Muscle of leg (tissue), 11 donors: ENCODE measurements around the gene HS3ST3A1. TPM values are rescaled to one million over a fixed set of nuclear protein-coding genes. Genes with fewer than 3 reads are reported as not detected.

Source experiments
- DNase-seq: peaks from one replicate; pipeline ENCODE4 v3.0.0; 2013
- H3K27ac ChIP-seq: one replicate; pipeline ENCODE4 v1.5.1; 2013; ENCODE audit warnings: mild to moderate bottlenecking, low read length, control low read depth
- H3K27me3 ChIP-seq: one replicate; pipeline ENCODE4 v1.6.1; 2013; ENCODE audit warnings: low read length; ENCODE audit not compliant: control insufficient read depth, insufficient read depth
- H3K36me3 ChIP-seq: one replicate; pipeline ENCODE4 v1.6.1; 2013; ENCODE audit warnings: low read length; ENCODE audit not compliant: control insufficient read depth, insufficient read depth
- H3K4me1 ChIP-seq: one replicate; pipeline ENCODE4 v1.6.1; 2013; ENCODE audit warnings: low read length; ENCODE audit not compliant: control insufficient read depth, insufficient read depth
- H3K4me3 ChIP-seq: one replicate; pipeline ENCODE4 v1.5.1; 2013; ENCODE audit warnings: low read length, control low read depth
- H3K9me3 ChIP-seq: replicated peaks from 2 replicates; pipeline ENCODE4 v1.6.1; 2013; ENCODE audit warnings: low read depth, low read length; ENCODE audit not compliant: control insufficient read depth
- WGBS: methylation state at CpG from one replicate; pipeline ENCODE4 v1.1.5; 2013; ENCODE audit warnings: missing lambda C conversion rate; ENCODE audit not compliant: insufficient coverage; 5-methylcytosine and 5-hydroxymethylcytosine counted together
- polyA plus RNA-seq, 8 donors: library from polyadenylated mRNA; unstranded; fragments of 120-200 nt; gene quantifications; one replicate each; pipeline versions ENCODE4 v1.2.1 to v1.2.3, GENCODE V29; 2013; ENCODE audit warnings: inconsistent platforms in 1 of 8, low replicate concordance in 1 of 8; ENCODE audit not compliant: insufficient read length in 8 of 8, insufficient read depth in 1 of 8
- total RNA-seq: library from RNA; stranded (reverse); fragments of 120-200 nt; gene quantifications from one replicate; pipeline ENCODE4 v1.2.4, GENCODE V29; 2013

Gene HS3ST3A1
- total and polyA plus RNA-seq, 9 donors: 0.68 to 3.8 (median 2.3) TPM

DNA sequence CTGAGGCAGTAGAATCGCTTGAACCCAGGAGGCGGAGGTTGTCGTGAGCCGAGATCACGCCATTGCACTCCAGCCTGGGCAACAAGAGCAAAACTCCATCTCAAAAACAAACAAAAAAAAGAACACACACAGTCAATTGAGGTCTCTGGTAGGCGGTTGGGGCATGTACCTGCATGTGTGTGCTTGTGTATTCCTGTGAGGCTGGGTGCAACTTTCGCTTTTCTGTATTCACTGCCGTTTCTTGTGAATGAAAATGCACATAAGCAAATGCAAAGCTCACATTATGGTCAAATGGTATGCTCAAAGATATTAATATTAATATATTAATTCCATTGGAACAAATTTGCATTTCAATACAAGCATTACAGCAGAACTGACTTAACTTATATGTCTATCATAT, 20.9 kb downstream of the HS3ST3A1 start:
- 100% methylated on average over 1 of the region's 8 CpGs for WGBS
- Histone ChIP-seq H3K27me3 (no peaks in the 10 kb centered on the region), H3K36me3 (no peaks in the 10 kb centered on the region), H3K4me3 (no peak overlapping the region), H3K4me1 (peaks cover 4% of the 10 kb centered on the region), H3K27ac (no peak overlapping the region), H3K9me3 (peaks cover 2% of the 10 kb centered on the region)
- no peak for DNase-seq

DNA sequence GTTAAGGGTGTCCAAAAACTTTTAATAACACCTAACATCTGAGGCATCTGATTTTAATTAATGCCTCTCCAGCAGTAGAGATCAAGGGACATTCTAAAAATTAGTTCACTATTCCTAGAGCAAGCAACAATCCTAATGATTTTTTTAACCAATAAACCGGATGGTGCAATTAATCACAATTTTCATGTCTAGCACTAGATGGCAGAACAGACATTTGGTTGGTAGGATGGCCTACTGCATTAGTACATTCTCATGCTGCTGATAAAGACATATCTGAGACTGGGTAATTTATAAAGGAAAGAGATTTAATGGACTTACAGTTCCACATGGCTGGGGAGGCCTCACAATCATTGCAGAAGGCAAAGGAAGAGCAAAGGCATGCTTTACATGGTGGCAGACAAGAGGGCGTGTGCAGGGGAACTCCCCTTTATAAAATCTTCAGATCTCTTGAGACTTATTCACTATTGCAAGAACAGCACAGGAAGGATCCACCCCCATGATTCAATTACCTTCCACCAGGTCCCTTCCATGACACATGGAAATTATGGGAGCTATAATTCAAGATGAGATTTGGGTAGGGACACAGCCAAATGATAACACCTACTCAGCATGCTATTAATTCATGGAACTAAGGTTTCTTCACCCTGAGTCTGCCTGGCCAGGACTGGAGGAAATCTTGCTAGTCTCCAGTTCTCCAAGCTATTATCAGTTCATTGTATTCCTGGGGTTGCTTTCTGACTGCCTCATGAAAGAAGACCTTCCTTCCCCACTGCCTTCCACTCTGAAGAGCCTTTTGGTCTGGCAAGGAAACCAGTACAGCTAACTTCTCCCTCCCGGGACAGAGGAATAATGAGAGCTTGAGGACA, 24.8 kb downstream of the HS3ST3A1 start:
- no peak for DNase-seq
- Histone ChIP-seq H3K4me1 (peaks cover 7% of the 10 kb centered on the region), H3K27ac (no peak overlapping the region), H3K4me3 (no peak overlapping the region), H3K9me3 (peaks cover 2% of the 10 kb centered on the region), H3K36me3 (no peaks in the 10 kb centered on the region), H3K27me3 (no peaks in the 10 kb centered on the region)
- no CpG with 5 or more reads among the region's 3 CpGs for WGBS

DNA sequence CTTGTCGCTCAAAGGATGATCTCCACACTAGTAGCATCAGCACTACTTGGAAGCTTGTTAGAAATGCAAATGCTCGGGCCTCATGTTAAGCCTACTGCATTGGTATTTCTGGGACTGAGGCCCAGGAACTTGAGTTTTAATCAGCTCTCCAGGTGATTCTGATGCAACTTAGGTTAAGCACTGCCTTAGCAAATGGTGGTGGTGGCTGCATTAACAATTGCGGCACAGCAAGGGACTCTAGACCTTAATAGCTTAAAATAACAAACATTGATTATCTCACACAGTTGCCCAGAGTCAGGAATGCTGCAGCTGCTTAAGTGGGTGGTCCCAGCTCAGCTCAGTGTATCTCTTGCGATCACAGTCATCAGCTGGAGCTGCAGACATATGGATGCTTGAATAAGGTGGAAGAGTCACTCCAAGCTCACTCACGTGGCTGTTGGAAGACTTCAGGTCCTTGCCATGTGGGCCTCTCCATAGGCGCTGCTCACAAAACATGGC, 25.8 kb downstream of the HS3ST3A1 start:
- H3K36me3 ChIP-seq: no peaks in the 10 kb centered on the region
- WGBS: 68% methylated on average over 4 of the region's 6 CpGs
- H3K9me3 ChIP-seq: peaks cover 2% of the 10 kb centered on the region
- H3K27ac ChIP-seq: no peak overlapping the region
- DNase-seq: no peak
- H3K4me3 ChIP-seq: no peak overlapping the region
- H3K4me1 ChIP-seq: peaks cover 7% of the 10 kb centered on the region
- H3K27me3 ChIP-seq: no peaks in the 10 kb centered on the region

DNA sequence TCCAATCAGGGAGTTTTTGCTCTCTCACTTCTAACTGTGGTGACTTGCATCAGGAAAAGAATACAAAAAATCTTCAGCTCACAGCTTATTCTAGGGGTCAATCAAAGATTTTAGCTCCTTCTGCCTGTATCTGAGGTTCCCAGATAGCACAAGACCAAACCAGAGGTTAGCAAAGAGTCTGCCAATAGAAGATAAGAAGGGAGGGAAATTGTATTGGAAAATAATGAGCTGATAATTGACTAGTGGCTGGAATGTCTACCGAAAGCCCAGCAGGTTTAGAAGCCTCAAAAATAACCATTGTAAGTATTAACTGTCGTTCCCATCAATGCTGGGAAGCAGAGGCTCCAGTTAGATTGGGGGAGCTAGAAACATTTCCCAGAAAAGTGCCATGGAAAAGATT, 26.3 kb downstream of the HS3ST3A1 start:
- DNase-seq: no peak
- no peak overlapping the region for H3K4me3 ChIP-seq
- no peaks in the 10 kb centered on the region for H3K36me3 ChIP-seq
- H3K4me1 ChIP-seq: peaks cover 7% of the 10 kb centered on the region
- peaks cover 2% of the 10 kb centered on the region for H3K9me3 ChIP-seq
- H3K27me3 ChIP-seq: no peaks in the 10 kb centered on the region
- H3K27ac ChIP-seq: no peak overlapping the region
- WGBS: no CpG with 5 or more reads among the region's 2 CpGs

DNA sequence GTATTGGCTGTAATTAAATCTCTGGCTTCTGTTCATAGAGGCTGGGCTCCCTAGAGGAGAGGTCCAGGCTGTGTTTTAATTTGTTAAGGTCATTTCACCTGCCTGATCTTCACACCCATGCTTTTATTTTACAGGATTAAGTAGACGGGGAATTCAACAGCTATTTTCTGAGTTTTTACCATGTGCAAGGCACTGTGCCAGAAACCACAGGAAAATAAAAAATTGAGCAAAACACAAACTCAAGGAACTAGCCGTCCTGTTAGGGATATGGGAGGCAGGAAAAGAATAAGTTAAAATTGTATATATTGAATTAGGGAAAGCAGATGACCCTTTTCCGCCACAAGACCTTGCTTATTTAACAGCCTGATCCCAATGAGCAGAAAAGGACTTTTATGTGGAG, 29.1 kb downstream of the HS3ST3A1 start:
- no peak overlapping the region for H3K27ac ChIP-seq
- WGBS: no CpG with 5 or more reads among the region's 3 CpGs
- H3K9me3 ChIP-seq: peaks cover 2% of the 10 kb centered on the region
- no peak overlapping the region for H3K4me3 ChIP-seq
- peak; percentile 47 for DNase-seq
- H3K36me3 ChIP-seq: no peaks in the 10 kb centered on the region
- peaks cover 9% of the 10 kb centered on the region for H3K4me1 ChIP-seq
- no peaks in the 10 kb centered on the region for H3K27me3 ChIP-seq

DNA sequence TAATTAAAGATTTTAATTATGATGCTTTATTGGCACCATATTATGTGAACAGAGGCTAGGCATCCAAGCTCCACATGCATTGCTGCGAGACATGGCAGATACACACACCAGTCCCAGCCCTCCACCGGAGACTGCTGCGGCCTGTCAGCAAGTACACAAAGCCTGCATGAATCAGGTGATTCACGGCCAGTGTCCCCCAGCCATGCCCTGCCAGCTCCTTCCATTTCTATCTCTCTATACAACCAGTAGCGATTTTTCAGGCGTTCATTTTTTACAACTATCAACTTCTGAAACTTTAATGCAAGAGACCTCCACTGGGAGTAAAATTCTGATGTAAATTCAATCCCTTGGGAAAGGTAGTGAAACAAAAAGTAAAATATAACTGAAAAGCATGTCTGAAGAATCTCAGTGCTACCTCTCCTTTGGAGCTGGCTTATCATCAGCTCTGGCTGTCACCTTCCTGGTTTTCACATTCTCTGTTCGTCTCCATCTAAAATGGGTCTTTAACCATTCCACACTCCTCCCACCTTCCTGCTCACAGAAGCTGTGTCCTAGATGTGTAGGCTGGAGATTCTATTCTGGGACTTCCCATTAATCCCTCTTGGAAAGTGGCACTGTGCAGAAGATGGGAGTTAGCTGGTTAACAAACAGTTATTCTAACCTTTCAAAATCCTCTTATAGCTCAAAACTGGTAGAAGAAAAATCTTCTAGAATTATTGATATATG, 32.2 kb downstream of the HS3ST3A1 start:
- no peak for DNase-seq
- no peak overlapping the region for H3K27ac ChIP-seq

DNA sequence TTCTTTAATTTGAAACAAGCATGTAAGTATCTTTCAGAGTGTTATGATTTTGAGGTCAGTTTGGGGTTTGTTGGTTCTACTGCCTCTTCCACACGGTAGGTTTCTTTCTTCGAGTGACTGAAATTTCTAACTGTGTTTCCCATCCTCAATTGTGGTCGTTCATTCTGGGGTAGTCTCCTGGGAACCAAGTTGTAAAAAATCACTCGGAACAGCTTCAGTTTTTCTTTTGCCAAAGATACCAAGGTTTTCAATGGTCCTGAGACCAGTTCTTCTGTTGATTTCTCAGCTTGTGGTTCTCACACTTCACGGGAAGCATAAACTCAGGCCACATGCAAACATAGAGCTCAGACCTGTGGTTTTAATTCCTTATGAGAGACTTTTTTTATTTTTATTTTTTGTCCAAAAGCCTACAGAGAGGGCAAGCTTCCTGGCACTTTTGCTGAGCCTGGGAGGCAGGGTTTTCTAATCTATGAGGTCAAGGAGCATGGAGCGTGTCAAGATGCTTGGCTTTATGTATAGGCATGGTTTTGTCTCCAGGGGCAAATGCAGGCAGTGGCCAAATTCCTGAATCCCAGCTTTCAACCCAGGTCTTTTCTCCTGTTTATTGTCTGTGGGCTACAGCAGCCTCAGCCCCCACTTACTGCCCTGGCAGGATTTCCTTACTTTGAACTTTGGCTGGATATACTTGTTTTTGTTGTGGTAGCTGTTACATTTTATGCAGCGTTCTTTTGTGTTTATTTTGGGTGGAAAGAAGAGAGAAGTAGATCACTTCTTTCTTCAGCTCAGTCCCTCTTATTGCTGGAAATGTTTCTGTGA, 32.9 kb downstream of the HS3ST3A1 start:
- no peak overlapping the region for H3K4me3 ChIP-seq
- H3K27ac ChIP-seq: no peak overlapping the region
- H3K4me1 ChIP-seq: peaks cover 2% of the 10 kb centered on the region
- H3K36me3 ChIP-seq: no peaks in the 10 kb centered on the region
- no peak for DNase-seq
- 23% methylated on average over 2 of the region's 7 CpGs for WGBS
- H3K27me3 ChIP-seq: no peaks in the 10 kb centered on the region
- H3K9me3 ChIP-seq: peaks cover 6% of the 10 kb centered on the region

More for the DNA sequence above, 32.2 kb downstream of the HS3ST3A1 start:
- H3K27me3 ChIP-seq: no peaks in the 10 kb centered on the region
- H3K4me1 ChIP-seq: peaks cover 2% of the 10 kb centered on the region
- 69% methylated on average over 4 of the region's 7 CpGs for WGBS
- peaks cover 6% of the 10 kb centered on the region for H3K9me3 ChIP-seq
- H3K36me3 ChIP-seq: no peaks in the 10 kb centered on the region
- H3K4me3 ChIP-seq: no peak overlapping the region

DNA sequence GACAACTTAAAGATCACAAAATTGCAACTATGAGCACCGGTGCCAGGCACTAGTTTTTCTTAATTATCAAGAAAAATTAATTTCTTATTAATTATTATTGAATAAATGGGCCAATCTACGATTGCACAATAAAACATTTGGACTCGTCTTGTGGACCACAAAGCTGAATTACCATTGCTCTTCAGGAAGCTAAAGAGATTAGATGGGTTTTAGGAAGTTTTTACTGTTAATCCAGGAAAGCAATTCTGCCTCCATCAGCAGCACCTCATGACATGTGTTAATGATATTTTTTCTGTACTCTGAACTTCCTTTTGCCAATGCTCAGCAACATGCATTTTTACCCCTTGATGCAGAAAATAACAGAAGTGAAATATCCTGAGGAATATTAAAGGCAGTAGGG, 37.9 kb downstream of the HS3ST3A1 start:
- Histone ChIP-seq H3K36me3 (no peaks in the 10 kb centered on the region), H3K27ac (no peak overlapping the region), H3K27me3 (no peaks in the 10 kb centered on the region), H3K4me3 (no peak overlapping the region), H3K9me3 (peaks cover 6% of the 10 kb centered on the region), H3K4me1 (peaks cover 10% of the 10 kb centered on the region)
- DNase-seq: no peak
- no CpG with 5 or more reads among the region's 3 CpGs for WGBS

DNA sequence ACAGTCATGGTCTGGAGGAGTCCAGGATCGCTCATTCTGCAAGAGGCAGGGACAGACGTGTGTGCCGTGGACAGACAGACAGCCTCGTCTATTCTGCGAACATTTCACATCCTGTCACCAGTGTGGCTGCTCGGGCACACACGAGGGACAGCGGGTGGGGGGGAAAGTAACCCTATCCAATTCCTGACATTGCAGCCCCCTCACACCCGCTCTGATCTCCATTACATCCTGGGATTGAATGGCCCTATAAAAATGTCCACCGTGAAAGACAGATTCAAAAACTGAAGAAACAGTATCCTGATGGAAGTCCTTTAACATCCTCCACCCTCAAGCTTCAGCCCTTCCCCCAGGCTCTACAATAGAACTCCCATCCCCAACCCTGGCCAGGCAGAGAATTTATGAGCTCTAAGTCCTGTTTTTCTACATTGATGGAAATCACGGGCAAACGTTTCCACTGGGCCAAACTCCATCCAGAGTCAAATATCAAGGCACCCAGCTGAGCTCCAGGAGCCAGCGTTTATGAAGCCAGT, 39.4 kb downstream of the HS3ST3A1 start:
- DNase-seq: peak; percentile 56
- 36% methylated on average over 4 of the region's 13 CpGs for WGBS
- peaks cover 4% of the 10 kb centered on the region for H3K9me3 ChIP-seq
- no peak overlapping the region for H3K4me3 ChIP-seq
- H3K4me1 ChIP-seq: peaks cover 10% of the 10 kb centered on the region
- no peak overlapping the region for H3K27ac ChIP-seq
- H3K27me3 ChIP-seq: no peaks in the 10 kb centered on the region
- no peaks in the 10 kb centered on the region for H3K36me3 ChIP-seq
